H9 (cell line): Measurements from ENCODE around the gene TRERF1. TPM values are rescaled to one million over a fixed set of nuclear protein-coding genes. Genes with fewer than 3 reads are reported as not detected.

Source experiments
- DNase-seq: peaks from one replicate; pipeline ENCODE4 v3.0.0-alpha.2; 2017
- H2AFZ ChIP-seq: one replicate; pipeline ENCODE4 v1.6.1; 2013; ENCODE audit warnings: mild to moderate bottlenecking, low read length, control low read depth, moderate library complexity
- H2AK5ac ChIP-seq: 2 replicates; pipeline ENCODE4 v1.6.1; 2013; ENCODE audit warnings: low read length, control low read depth, mixed read lengths; ENCODE audit not compliant: insufficient read length
- H2BK120ac ChIP-seq: one replicate; pipeline ENCODE4 v1.6.1; 2013; ENCODE audit warnings: low read depth, mild to moderate bottlenecking, low read length, control low read depth, inconsistent platforms; ENCODE audit not compliant: poor library complexity, severe bottlenecking
- H2BK12ac ChIP-seq: 2 replicates; pipeline ENCODE4 v1.6.1; 2013; ENCODE audit warnings: low read length, control low read depth, mixed read lengths, low read depth; ENCODE audit not compliant: insufficient read length
- H2BK15ac ChIP-seq: 2 replicates; pipeline ENCODE4 v1.6.1; 2013; ENCODE audit warnings: low read depth, low read length, control low read depth
- H2BK20ac ChIP-seq: one replicate; pipeline ENCODE4 v1.6.1; 2013; ENCODE audit warnings: low read depth, mild to moderate bottlenecking, low read length, control low read depth, inconsistent platforms; ENCODE audit not compliant: poor library complexity, severe bottlenecking
- H2BK5ac ChIP-seq: 2 replicates; pipeline ENCODE4 v1.6.1; 2013; ENCODE audit warnings: low read length, control low read depth, mixed read lengths; ENCODE audit not compliant: insufficient read length
- H3K14ac ChIP-seq: 2 replicates; pipeline ENCODE4 v1.6.1; 2013; ENCODE audit warnings: low read length, control low read depth; ENCODE audit not compliant: insufficient read depth
- H3K18ac ChIP-seq: 2 replicates; pipeline ENCODE4 v1.6.1; 2013; ENCODE audit warnings: low read depth, mild to moderate bottlenecking, mixed read lengths, low read length, control low read depth; ENCODE audit not compliant: insufficient read length
- H3K23ac ChIP-seq: 2 replicates; pipeline ENCODE4 v1.6.1; 2013; ENCODE audit warnings: low read length, control low read depth, mixed read lengths, low read depth; ENCODE audit not compliant: insufficient read length
- H3K23me2 ChIP-seq: 2 replicates; pipeline ENCODE4 v1.6.1; 2013; ENCODE audit warnings: low read depth, mild to moderate bottlenecking, mixed read lengths, low read length, control low read depth; ENCODE audit not compliant: insufficient read length, poor library complexity, severe bottlenecking
- H3K27ac ChIP-seq: 2 replicates; pipeline ENCODE4 v1.5.1; 2013; ENCODE audit warnings: low read length, control low read depth, mixed read lengths, low read depth; ENCODE audit not compliant: insufficient read length
- H3K27me3 ChIP-seq: 2 replicates; pipeline ENCODE4 v1.6.1; 2013; ENCODE audit warnings: low read length, control low read depth, inconsistent platforms; ENCODE audit not compliant: insufficient read depth
- H3K4ac ChIP-seq: 2 replicates; pipeline ENCODE4 v1.6.1; 2013; ENCODE audit warnings: low read depth, mild to moderate bottlenecking, control low read depth, inconsistent platforms, low read length, moderate library complexity
- H3K4me1 ChIP-seq: 2 replicates; pipeline ENCODE4 v1.6.1; 2013; ENCODE audit warnings: low read length, control low read depth, inconsistent platforms; ENCODE audit not compliant: insufficient read depth
- H3K4me2 ChIP-seq: 2 replicates; pipeline ENCODE4 v1.6.1; 2013; ENCODE audit warnings: low read length, control low read depth, mixed read lengths; ENCODE audit not compliant: insufficient read length, insufficient read depth
- H3K56ac ChIP-seq: 2 replicates; pipeline ENCODE4 v1.6.1; 2013; ENCODE audit warnings: low read depth, mild to moderate bottlenecking, mixed read lengths, low read length, control low read depth; ENCODE audit not compliant: insufficient read length
- H3K79me1 ChIP-seq: 2 replicates; pipeline ENCODE4 v1.6.1; 2013; ENCODE audit warnings: low read depth, mild to moderate bottlenecking, moderate library complexity, low read length, control low read depth, inconsistent platforms; ENCODE audit not compliant: insufficient read depth, poor library complexity, severe bottlenecking
- H3K79me2 ChIP-seq: 2 replicates; pipeline ENCODE4 v1.6.1; 2013; ENCODE audit warnings: low read length, control low read depth, inconsistent platforms; ENCODE audit not compliant: insufficient read depth
- H3K9ac ChIP-seq: 2 replicates; pipeline ENCODE4 v1.6.1; 2013; ENCODE audit warnings: low read length, control low read depth, mixed read lengths; ENCODE audit not compliant: insufficient read length; ENCODE audit errors: extremely low read depth
- H3K9me3 ChIP-seq: one replicate; pipeline ENCODE4 v1.6.1; 2013; ENCODE audit warnings: low read depth, low read length, inconsistent platforms; ENCODE audit not compliant: control insufficient read depth
- H3T11ph ChIP-seq: one replicate; pipeline ENCODE4 v1.6.1; 2013; ENCODE audit warnings: mild to moderate bottlenecking, low read length, control low read depth, inconsistent platforms
- H4K20me1 ChIP-seq: one replicate; pipeline ENCODE4 v1.6.1; 2013; ENCODE audit not compliant: control insufficient read depth, insufficient read length, insufficient read depth
- H4K5ac ChIP-seq: 2 replicates; pipeline ENCODE4 v1.6.1; 2013; ENCODE audit warnings: low read depth, mild to moderate bottlenecking, mixed read lengths, low read length, control low read depth; ENCODE audit not compliant: insufficient read length
- H4K8ac ChIP-seq: replicated peaks from 2 replicates; pipeline ENCODE4 v1.6.1; 2013; ENCODE audit warnings: low read length, control low read depth, mixed read lengths, low read depth; ENCODE audit not compliant: insufficient read length
- H4K91ac ChIP-seq: 2 replicates; pipeline ENCODE4 v1.6.1; 2013; ENCODE audit warnings: low read depth, mild to moderate bottlenecking, moderate library complexity, mixed read lengths, low read length, control low read depth; ENCODE audit not compliant: insufficient read length
- H3K27ac Mint-ChIP-seq, 3 experiments: 2 replicates in 2 of 3; 3 replicates in 1 of 3; pipeline ENCODE4 v1.8.0; 2020 to 2021; ENCODE audit warnings: mixed read lengths in 3 of 3, mild to moderate bottlenecking in 1 of 3, moderate library complexity in 1 of 3
- H3K27me3 Mint-ChIP-seq: 2 replicates; pipeline ENCODE4 v1.8.0; 2021; ENCODE audit warnings: low read depth, mild to moderate bottlenecking, moderate library complexity, mixed read lengths
- H3K36me3 Mint-ChIP-seq, 3 experiments: 2 replicates in 2 of 3; 3 replicates in 1 of 3; pipeline ENCODE4 v1.8.0; 2020 to 2021; ENCODE audit warnings: low read depth in 3 of 3, mixed read lengths in 3 of 3; ENCODE audit not compliant: insufficient read depth in 1 of 3
- H3K4me1 Mint-ChIP-seq, 2 experiments: 2 replicates each; pipeline ENCODE4 v1.8.0; 2020; ENCODE audit warnings: mixed read lengths in 2 of 2
- H3K4me3 Mint-ChIP-seq, 2 experiments: 2 replicates in 1 of 2; 3 replicates in 1 of 2; pipeline ENCODE4 v1.8.0; 2020 to 2021; ENCODE audit warnings: mild to moderate bottlenecking in 2 of 2, mixed read lengths in 2 of 2, moderate library complexity in 1 of 2
- H3K9me3 Mint-ChIP-seq, 2 experiments: 2 replicates in 1 of 2; 3 replicates in 1 of 2; pipeline ENCODE4 v1.8.0; 2020; ENCODE audit warnings: mild to moderate bottlenecking in 2 of 2, mixed read lengths in 2 of 2, moderate library complexity in 1 of 2
- CTCF ChIP-seq: fragments of 200-600 bp; sonication (generic); conservative IDR thresholded peaks from 3 replicates; pipeline ENCODE4 v1.8.0; 2021; ENCODE audit warnings: antibody characterized with exemption, mild to moderate bottlenecking
- WGBS: extraction: QIAGEN DNeasy Blood & Tissue Kit; methylation state at CpG from one replicate; pipeline ENCODE4 v1.1.7; 2013; ENCODE audit warnings: missing lambda C conversion rate, low lambda C conversion rate, mixed read lengths; ENCODE audit not compliant: insufficient read length; ENCODE audit errors: extremely low coverage; 5-methylcytosine and 5-hydroxymethylcytosine counted together
- total RNA-seq: library from RNA; stranded (reverse); gene quantifications from 2 replicates; pipeline ENCODE4 v1.2.1, GENCODE V29; 2021

Gene TRERF1
- total RNA-seq, 1 experiment from 2014 or later: 19.7 TPM

- peaks cover 8% of the 10 kb centered on the region; the same call in 1 of the 2 replicates for H3K79me2 ChIP-seq
Observed at GRCh38 chr6:42428326-42429041, 23.2 kb downstream of the TRERF1 start.

More at GRCh38 chr6:42428326-42429041, 23.2 kb downstream of the TRERF1 start:
- Histone ChIP-seq H3K4me2 (no peak overlapping the region), H3K4ac (no peak overlapping the region), H3K27me3 (no peaks in the 10 kb centered on the region), H3K56ac (no peak overlapping the region), H2AFZ (no peak overlapping the region), H2BK120ac (no peak overlapping the region), H3K23me2 (no peaks in the 10 kb centered on the region), H4K5ac (no peak overlapping the region), H3K79me1 (peaks cover 5% of the 10 kb centered on the region), H3K27ac (no peak overlapping the region), H2BK20ac (no peak overlapping the region), H2AK5ac (no peak overlapping the region), H4K20me1 (peaks cover 3% of the 10 kb centered on the region), H2BK5ac (no peak overlapping the region), H4K8ac (no peak overlapping the region), H2BK12ac (no peak overlapping the region), H3K14ac (no peak overlapping the region; the same call in 1 of the 2 replicates), H4K91ac (no peak overlapping the region), H3K9ac (no peak overlapping the region), H3K4me1 (peaks cover 7% of the 10 kb centered on the region; the same call in 1 of the 2 replicates), H3K9me3 (no peaks in the 10 kb centered on the region), H3K18ac (no peak overlapping the region), H3T11ph (no peak overlapping the region), H2BK15ac (no peak overlapping the region), H3K23ac (no peak overlapping the region)
- H3K27ac Mint-ChIP-seq: peak overlapping the region; percentile 63 to 87 (median 66); a peak in 6 of 7 replicates
- WGBS: no CpG with 5 or more reads among the region's 7 CpGs
- H3K4me3 Mint-ChIP-seq: no peak overlapping the region; a peak in 1 of 5 replicates
- DNase-seq: no peak
- H3K36me3 Mint-ChIP-seq: peaks cover 5 to 15% (median 8%) of the 10 kb centered on the region in 3 experiments; a peak in 6 of 7 replicates
- peaks cover 41 to 54% of the 10 kb centered on the region in 2 experiments for H3K4me1 Mint-ChIP-seq
- peaks cover 3 to 5% of the 10 kb centered on the region in 2 experiments; a peak in 4 of 5 replicates for H3K9me3 Mint-ChIP-seq
- no peaks in the 10 kb centered on the region for H3K27me3 Mint-ChIP-seq
- no peak for TF ChIP-seq CTCF
